Measurements from ENCODE around the gene CHD9NB.

The CHD9NB gene

DNA sequence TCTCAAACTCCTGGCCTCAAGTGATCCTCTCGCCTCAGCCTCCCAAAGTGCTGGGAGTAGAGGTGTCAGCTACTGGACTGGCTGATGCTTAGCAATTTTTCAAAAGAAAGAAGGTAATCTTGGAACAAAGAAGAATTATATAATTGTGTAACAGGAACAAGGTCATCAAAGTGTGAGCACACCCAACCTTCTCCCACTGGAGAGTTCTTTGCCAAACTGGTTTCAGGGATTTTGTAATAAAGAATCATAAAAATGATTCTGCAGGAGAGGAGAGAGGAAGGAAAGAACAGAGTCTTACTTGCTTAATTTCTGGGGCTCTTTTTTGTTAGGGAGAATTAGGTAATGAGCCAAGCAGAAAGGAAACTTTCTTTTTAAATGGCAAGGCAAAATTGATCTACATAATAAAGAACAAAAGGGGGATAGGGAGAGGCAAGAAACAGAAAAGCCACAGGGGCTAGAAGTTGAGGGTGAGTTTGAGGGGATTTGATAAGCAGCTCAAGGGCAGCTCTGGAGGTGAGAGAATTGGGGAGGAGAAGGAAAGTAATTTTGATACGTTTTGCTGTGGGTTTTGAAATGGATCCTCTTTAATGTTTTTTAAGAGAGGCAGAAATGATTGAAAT, 21.3 kb downstream of the CHD9NB start:
- peaks cover 1% of the 10 kb centered on the region for H3K36me3 Mint-ChIP-seq (ENCODE audit: insufficient read depth)
- H3K4me1 Mint-ChIP-seq = no peaks in the 10 kb centered on the region

DNA sequence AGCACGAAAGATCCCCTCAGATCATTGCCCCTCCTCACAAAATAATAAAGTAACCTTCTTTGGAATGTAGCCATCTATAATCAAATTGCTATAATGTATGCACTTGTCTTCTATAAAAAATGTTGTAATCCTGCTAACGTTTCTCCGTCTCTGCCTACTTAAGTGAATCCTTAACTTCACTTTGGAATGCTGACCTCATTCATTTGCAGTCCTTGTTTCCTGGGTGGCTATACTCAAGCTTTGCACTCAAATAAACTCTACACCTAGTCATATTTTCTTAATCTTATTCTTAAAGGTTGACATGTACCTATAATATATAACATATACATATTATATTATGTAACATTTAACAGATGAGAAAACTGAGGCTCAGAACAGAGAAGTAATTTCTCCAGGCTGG, 22.7 kb downstream of the CHD9NB start:
- Mint-ChIP-seq H3K9me3 (no peaks in the 10 kb centered on the region), H3K4me3 (no peak overlapping the region), H3K36me3 (ENCODE audit: insufficient read depth) (peaks cover 1% of the 10 kb centered on the region), H3K27me3 (peaks cover 45% of the 10 kb centered on the region), H3K4me1 (no peaks in the 10 kb centered on the region), H3K27ac (ENCODE audit: low read depth) (no peak overlapping the region)
- ATAC-seq (replicated peaks; ENCODE audit: extremely low read depth, poor library complexity, severe bottlenecking) (no peak), DNase-seq (ENCODE audit: low spot score in 2 of 2) (no peak)

More for the DNA sequence above, 21.3 kb downstream of the CHD9NB start:
- no peak overlapping the region for H3K27ac Mint-ChIP-seq (ENCODE audit: low read depth)
- peaks cover 51% of the 10 kb centered on the region for H3K27me3 Mint-ChIP-seq
- ATAC-seq (replicated peaks; ENCODE audit: extremely low read depth, poor library complexity, severe bottlenecking) (no peak), DNase-seq (ENCODE audit: low spot score in 2 of 2) (no peak)
- H3K4me3 Mint-ChIP-seq = no peak overlapping the region
- H3K9me3 Mint-ChIP-seq = no peaks in the 10 kb centered on the region

GRCh38 chr16:53024045-53024444, 28.7 kb downstream of the CHD9NB start:
- no peak for DNase-seq (ENCODE audit: low spot score in 2 of 2)
- Mint-ChIP-seq H3K36me3 (ENCODE audit: insufficient read depth) (no peaks in the 10 kb centered on the region), H3K9me3 (no peaks in the 10 kb centered on the region), H3K27ac (ENCODE audit: low read depth) (no peak overlapping the region), H3K4me1 (no peaks in the 10 kb centered on the region), H3K27me3 (peaks cover 9% of the 10 kb centered on the region), H3K4me3 (no peak overlapping the region)
- ATAC-seq (replicated peaks; ENCODE audit: extremely low read depth, poor library complexity, severe bottlenecking) = no peak

DNA sequence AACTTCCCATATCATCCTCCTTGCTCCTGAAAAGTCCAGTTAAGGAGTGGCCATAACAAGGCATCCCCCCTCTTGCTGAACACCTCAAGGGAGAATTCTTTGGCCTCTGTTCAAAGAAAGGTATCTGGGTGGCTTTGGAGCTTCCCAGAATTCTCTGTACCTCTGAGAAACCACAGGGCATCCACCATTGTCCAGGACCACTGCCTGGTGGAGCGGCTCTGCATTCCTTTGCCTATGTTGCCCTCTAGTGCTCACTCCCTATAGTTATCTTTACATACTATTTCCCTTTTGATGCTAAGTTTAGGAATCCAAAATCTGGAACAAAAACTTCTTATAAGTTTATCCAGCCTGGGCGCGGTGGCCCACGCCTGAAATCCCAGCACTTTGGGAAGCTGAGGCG, 30.3 kb downstream of the CHD9NB start:
- Mint-ChIP-seq H3K9me3 (no peaks in the 10 kb centered on the region), H3K36me3 (ENCODE audit: insufficient read depth) (no peaks in the 10 kb centered on the region), H3K27ac (ENCODE audit: low read depth) (no peak overlapping the region), H3K4me1 (no peaks in the 10 kb centered on the region), H3K27me3 (peaks cover 9% of the 10 kb centered on the region), H3K4me3 (no peak overlapping the region)
- DNase-seq (ENCODE audit: low spot score in 2 of 2) (no peak), ATAC-seq (replicated peaks; ENCODE audit: extremely low read depth, poor library complexity, severe bottlenecking) (no peak)

DNA sequence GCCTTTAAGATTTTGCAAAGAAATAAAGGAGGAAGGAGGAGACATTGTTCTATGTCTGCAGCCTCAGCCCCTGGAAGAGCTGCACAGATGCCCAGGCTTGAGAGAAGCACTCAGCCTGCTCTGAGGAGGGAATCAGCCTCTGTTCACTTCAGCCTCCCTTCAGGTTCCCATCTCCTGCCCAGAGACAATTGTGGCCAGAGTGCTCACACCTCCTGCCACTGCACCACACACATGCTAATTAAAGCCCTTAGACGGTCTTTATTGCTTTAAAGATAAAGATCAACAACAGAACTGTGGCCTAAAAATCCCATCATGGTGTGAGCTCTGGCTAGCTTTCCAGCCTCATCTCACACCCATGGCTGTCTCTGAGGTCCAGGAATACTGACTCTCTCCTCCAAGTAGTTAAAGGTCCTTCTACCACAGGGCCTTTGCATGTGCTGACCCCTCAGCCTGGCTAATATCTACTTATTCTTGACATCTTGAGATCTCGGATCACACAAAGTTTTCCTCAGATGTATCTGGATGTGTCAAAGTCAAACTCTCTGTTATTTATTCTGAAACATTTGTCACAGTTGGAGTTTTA, 33.8 kb downstream of the CHD9NB start:
- Mint-ChIP-seq H3K27me3 (peaks cover 32% of the 10 kb centered on the region), H3K9me3 (no peaks in the 10 kb centered on the region), H3K4me1 (no peaks in the 10 kb centered on the region), H3K27ac (ENCODE audit: low read depth) (no peak overlapping the region), H3K4me3 (no peak overlapping the region), H3K36me3 (ENCODE audit: insufficient read depth) (no peaks in the 10 kb centered on the region)
- DNase-seq (ENCODE audit: low spot score in 2 of 2) = no peak
- ATAC-seq (replicated peaks; ENCODE audit: extremely low read depth, poor library complexity, severe bottlenecking) = no peak

- H3K4me1 Mint-ChIP-seq = no peaks in the 10 kb centered on the region
- H3K4me3 Mint-ChIP-seq = no peak overlapping the region
- H3K36me3 Mint-ChIP-seq (ENCODE audit: insufficient read depth) = no peaks in the 10 kb centered on the region
- peaks cover 48% of the 10 kb centered on the region for H3K27me3 Mint-ChIP-seq
- no peak overlapping the region for H3K27ac Mint-ChIP-seq (ENCODE audit: low read depth)
- H3K9me3 Mint-ChIP-seq = no peaks in the 10 kb centered on the region
- ATAC-seq (replicated peaks; ENCODE audit: extremely low read depth, poor library complexity, severe bottlenecking) (no peak), DNase-seq (ENCODE audit: low spot score in 2 of 2) (no peak)
Measured at GRCh38 chr16:53014287-53014686, 38.4 kb downstream of the CHD9NB start.

DNA sequence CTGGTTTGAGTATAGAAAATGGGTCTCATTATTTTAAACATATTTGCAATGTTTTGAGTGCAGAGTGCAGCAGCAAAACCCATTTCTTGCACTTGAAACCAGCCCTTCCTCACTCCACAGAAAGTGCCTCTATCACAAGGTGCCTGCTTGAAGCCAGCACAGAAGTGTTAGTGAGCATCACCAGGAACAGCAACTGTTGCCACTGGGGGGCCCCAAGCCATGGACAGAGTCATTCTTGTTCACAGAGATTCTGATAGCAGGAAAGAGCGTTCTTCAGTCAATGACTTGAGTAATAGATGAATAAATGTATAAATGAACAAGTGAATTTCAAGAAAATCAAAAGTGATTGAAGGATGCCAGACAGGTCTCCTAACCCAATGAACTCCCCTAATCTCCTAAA, 45.6 kb downstream of the CHD9NB start:
- ATAC-seq (replicated peaks; ENCODE audit: extremely low read depth, poor library complexity, severe bottlenecking) = no peak
- H3K27me3 Mint-ChIP-seq = peaks cover 34% of the 10 kb centered on the region

GRCh38 chr16:52997922-52998321, 54.8 kb downstream of the CHD9NB start:
- H3K36me3 Mint-ChIP-seq (ENCODE audit: insufficient read depth) = no peaks in the 10 kb centered on the region
- no peak for DNase-seq (ENCODE audit: low spot score in 2 of 2)
- H3K27me3 Mint-ChIP-seq = peaks cover 31% of the 10 kb centered on the region
- no peaks in the 10 kb centered on the region for H3K4me1 Mint-ChIP-seq
- ATAC-seq (replicated peaks; ENCODE audit: extremely low read depth, poor library complexity, severe bottlenecking) = no peak
- no peak overlapping the region for H3K4me3 Mint-ChIP-seq
- no peak overlapping the region for H3K27ac Mint-ChIP-seq (ENCODE audit: low read depth)
- H3K9me3 Mint-ChIP-seq = no peaks in the 10 kb centered on the region

More for the DNA sequence above, 45.6 kb downstream of the CHD9NB start:
- no peak overlapping the region for H3K4me3 Mint-ChIP-seq
- no peak for DNase-seq (ENCODE audit: low spot score in 2 of 2)
- no peaks in the 10 kb centered on the region for H3K4me1 Mint-ChIP-seq
- H3K9me3 Mint-ChIP-seq = no peaks in the 10 kb centered on the region
- H3K27ac Mint-ChIP-seq (ENCODE audit: low read depth) = no peak overlapping the region
- H3K36me3 Mint-ChIP-seq (ENCODE audit: insufficient read depth) = no peaks in the 10 kb centered on the region

- Mint-ChIP-seq H3K36me3 (ENCODE audit: insufficient read depth) (no peaks in the 10 kb centered on the region), H3K4me3 (no peak overlapping the region), H3K4me1 (no peaks in the 10 kb centered on the region), H3K9me3 (peaks cover 5% of the 10 kb centered on the region), H3K27me3 (peaks cover 28% of the 10 kb centered on the region), H3K27ac (ENCODE audit: low read depth) (no peak overlapping the region)
- DNase-seq (ENCODE audit: low spot score in 2 of 2) (no peak), ATAC-seq (replicated peaks; ENCODE audit: extremely low read depth, poor library complexity, severe bottlenecking) (no peak)
Measured at GRCh38 chr16:52994942-52995341, 57.8 kb downstream of the CHD9NB start.

- no peak overlapping the region for H3K27ac Mint-ChIP-seq (ENCODE audit: low read depth)
- H3K9me3 Mint-ChIP-seq = peaks cover 5% of the 10 kb centered on the region
- H3K4me3 Mint-ChIP-seq = no peak overlapping the region
- no peak for DNase-seq (ENCODE audit: low spot score in 2 of 2)
- H3K27me3 Mint-ChIP-seq = peaks cover 25% of the 10 kb centered on the region
- ATAC-seq (replicated peaks; ENCODE audit: extremely low read depth, poor library complexity, severe bottlenecking) = no peak
- H3K36me3 Mint-ChIP-seq (ENCODE audit: insufficient read depth) = peaks cover under 1% of the 10 kb centered on the region
- H3K4me1 Mint-ChIP-seq = no peaks in the 10 kb centered on the region
Measured at GRCh38 chr16:52993179-52993578, 59.5 kb downstream of the CHD9NB start.

- Mint-ChIP-seq H3K9me3 (peaks cover 5% of the 10 kb centered on the region), H3K27ac (ENCODE audit: low read depth) (peak overlapping the region; percentile 75), H3K36me3 (ENCODE audit: insufficient read depth) (peaks cover 1% of the 10 kb centered on the region), H3K4me1 (no peaks in the 10 kb centered on the region), H3K4me3 (no peak overlapping the region), H3K27me3 (peaks cover 23% of the 10 kb centered on the region)
- no peak for ATAC-seq (replicated peaks; ENCODE audit: extremely low read depth, poor library complexity, severe bottlenecking)
- DNase-seq (ENCODE audit: low spot score in 2 of 2) = no peak
Measured at GRCh38 chr16:52991572-52991971, 61.1 kb downstream of the CHD9NB start.

Data from central memory CD8-positive, alpha-beta T cell (primary cell).